Breast epithelium (tissue), 3 donors: ENCODE results near the gene INPP5K. TPM values are rescaled to one million over a fixed set of nuclear protein-coding genes. Genes with fewer than 3 reads are reported as not detected.

Source experiments
- total RNA-seq, 3 donors: library from RNA; depleted of rRNA; stranded (reverse); fragments of >200 nt; gene quantifications; one replicate each; pipeline ENCODE4 v1.1.0, GENCODE V29; 2016

INPP5K gene
- total RNA-seq, 3 donors from 2014 or later = 75.2 to 177 (median 88.8) TPM

Other genes starting within 250 kb of the INPP5K start
- gene BHLHA9, start 246.2 kb downstream of the INPP5K start, total RNA-seq = not detected
- 10 to 100 TPM; 13.6 to 97.6 (median 25.9) TPM for gene TRARG1, start 236.9 kb downstream of the INPP5K start, total RNA-seq
- gene YWHAE, start 116.4 kb downstream of the INPP5K start, total RNA-seq = 100 to 1,000 TPM; 481 to 610 (median 518) TPM
- gene CRK, start 60.4 kb downstream of the INPP5K start, total RNA-seq = 10 to 100 TPM; 73.7 to 84.5 (median 76.8) TPM
- gene MYO1C, start 23.9 kb downstream of the INPP5K start, total RNA-seq = 100 to 1,000 TPM in 2 of 3 donors, 10 to 100 TPM in 1; 99.5 to 235 (median 137) TPM
- gene PITPNA, start 46.2 kb upstream of the INPP5K start, total RNA-seq = 10 to 100 TPM; 24.6 to 37.7 (median 28.8) TPM
- 10 to 100 TPM; 13.8 to 18.9 (median 14.9) TPM for gene SLC43A2, start 112.2 kb upstream of the INPP5K start, total RNA-seq
- gene SCARF1, start 129.1 kb upstream of the INPP5K start, total RNA-seq = 10 to 100 TPM in 1 of 3 donors, 1 to 10 TPM in 2; 4.2 to 11.5 (median 6.6) TPM
- gene RILP, start 133.3 kb upstream of the INPP5K start, total RNA-seq = 10 to 100 TPM; 15.4 to 42.7 (median 31.1) TPM
- 100 to 1,000 TPM; 173 to 183 (median 176) TPM for gene PRPF8, start 168.3 kb upstream of the INPP5K start, total RNA-seq
- 10 to 100 TPM in 1 of 3 donors, 1 to 10 TPM in 2; 3.7 to 10.9 (median 6.9) TPM for gene TLCD2, start 193.8 kb upstream of the INPP5K start, total RNA-seq
- 10 to 100 TPM; 36.6 to 52.6 (median 41.6) TPM for gene WDR81, start 208.1 kb upstream of the INPP5K start, total RNA-seq
- gene SERPINF2, start 226.3 kb upstream of the INPP5K start, total RNA-seq = 10 to 100 TPM; 18.4 to 30.1 (median 21.3) TPM
- 1,000 to 10,000 TPM in 1 of 3 donors, 100 to 1,000 TPM in 2; 427 to 3,050 (median 615) TPM for gene SERPINF1, start 245.4 kb upstream of the INPP5K start, total RNA-seq